Activated T-cell treated with anti-CD3 and anti-CD28 coated beads, Interleukin-2, amount 50 U/mL, for 48 hours (primary cell): ENCODE measurements around the gene CCDC30.
"Not testable (repeated sequence)": the region's sequence is repeated elsewhere in the genome, so short reads cannot be mapped to it uniquely, and the experiment has no call there.

Source experiments
- DNase-seq, 2 experiments: peaks; one replicate each; pipeline ENCODE4 v3.0.0-alpha.2; 2020

CCDC30 gene

DNA sequence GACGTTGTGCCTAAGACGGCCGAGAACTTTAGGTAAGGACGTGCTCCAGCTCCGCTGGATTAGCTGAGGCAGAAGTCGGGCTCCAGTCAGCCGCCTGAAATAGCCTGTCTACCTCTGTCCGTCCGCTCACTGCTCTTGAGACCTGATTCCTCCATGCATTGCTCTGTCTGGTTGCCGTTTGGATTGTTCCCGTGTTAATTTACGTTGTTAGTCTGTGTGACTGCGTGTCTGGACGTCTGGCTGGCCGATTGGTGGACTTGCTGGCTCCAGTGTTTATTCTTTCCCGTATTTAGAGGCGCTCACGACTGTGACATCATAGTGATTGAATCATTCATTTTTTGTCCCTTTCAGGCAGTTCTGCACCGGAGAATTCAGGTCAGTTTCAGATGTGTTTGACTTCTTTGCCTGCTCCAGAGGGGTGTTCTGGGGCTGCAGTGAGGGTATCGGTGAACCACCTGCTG, 195.8 kb downstream of the CCDC30 start:
- DNase-seq: no peak

DNA sequence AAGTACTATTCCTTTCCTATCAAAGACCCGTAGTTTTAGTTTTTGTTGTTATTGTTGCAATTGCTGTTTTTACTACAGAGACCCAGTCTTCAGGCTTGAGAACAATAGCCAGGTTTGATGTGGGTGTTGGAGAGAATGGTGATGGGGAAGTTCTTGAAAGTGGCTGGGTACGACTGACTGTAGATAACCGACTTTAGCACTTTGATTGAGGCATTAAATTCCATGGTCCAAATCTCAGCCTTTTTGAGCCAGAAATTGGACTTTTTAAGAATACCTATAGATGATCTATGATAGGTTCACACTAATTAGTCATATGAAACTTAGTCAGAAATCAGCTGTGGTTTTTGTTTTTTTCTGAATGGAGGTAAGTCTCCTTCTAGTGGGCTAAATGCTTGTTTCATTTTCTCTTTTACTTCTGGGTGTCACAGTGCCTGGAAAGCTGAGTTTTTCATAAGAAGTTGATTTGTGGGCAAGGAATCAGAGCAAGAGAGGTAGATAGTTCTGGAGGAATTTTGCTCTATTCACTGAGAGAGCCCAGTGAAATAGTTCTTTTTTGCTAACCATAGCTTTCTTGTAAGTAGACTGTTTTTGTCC, 197.9 kb downstream of the CCDC30 start:
- no peak for DNase-seq

DNA sequence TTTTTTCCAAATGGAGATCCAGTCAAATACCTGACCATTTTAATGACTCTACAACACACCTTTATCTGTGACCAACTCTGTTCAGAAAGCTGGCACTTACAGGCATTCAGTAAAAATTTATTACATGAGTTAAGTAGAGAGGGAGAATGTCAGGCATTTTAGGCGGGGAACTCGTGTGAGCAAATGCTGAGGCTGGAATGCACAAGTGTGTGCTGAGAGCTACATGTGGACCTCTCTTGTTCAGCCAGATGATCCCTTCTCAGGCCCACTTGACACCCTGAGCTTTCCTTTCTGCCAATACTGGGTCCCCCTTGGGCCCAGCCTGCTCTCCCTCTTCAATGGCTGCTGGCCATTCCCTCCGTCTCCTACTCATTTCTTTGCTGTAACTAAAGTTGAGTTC, 206.8 kb downstream of the CCDC30 start:
- DNase-seq: no peak

DNA sequence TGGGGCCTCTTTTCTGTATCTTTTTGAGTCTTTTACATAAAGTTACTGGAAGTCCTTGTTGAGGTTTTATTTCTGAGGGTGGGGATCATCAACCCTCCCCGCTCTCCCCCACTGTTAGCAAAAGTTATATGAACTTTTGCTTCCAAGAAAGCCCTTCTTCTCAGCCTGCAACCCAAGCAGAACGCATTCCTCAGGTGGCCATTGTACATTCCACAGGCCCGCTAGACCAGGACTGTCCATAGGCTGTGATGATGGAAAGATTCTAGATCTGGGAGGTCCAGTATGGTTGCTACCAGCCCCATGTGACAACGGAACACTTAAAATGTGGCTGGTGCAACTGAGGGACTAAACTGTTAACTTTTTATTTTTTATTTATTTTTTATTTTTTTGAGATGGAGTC, 207.3 kb downstream of the CCDC30 start:
- no peak for DNase-seq

DNA sequence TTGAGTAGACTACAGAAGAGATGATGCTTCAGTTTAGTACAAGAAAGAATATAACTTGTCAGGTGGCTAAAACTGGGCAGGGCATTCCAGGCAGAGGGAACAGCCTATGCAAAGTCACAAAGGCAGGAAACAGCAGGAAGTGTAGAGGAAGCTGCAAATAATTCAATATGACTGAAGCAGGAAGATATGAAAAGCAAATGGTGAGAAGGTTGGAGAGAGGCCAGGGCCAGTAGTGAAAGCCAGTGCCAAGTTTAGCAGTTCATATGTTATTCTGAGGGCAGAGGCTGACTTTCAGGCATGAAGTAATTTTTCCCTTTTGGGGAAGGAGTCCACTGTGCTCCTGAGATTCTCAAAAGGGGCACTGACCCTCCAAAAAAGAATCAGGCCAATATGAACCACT, 211.1 kb downstream of the CCDC30 start:
- DNase-seq: no peak

DNA sequence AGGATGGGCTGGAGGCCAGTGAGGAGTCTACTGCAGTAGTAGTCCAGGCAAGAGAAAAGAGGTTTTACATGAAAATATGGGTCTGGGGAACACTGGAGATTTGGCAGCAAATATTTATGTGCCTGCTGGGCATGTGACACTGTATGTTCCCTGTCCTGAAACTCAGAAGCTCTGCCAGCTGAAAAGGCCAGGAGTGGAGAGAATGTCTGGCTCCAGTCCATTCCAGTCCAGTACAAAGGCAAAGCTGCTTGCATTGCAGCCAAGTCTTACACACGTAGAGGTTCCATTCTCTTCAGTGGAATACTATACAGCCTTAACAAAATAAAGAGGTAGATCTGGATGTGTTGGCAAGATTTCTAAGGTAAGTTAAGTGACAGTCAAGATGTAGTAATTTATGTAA, 211.6 kb downstream of the CCDC30 start:
- DNase-seq: no peak

DNA sequence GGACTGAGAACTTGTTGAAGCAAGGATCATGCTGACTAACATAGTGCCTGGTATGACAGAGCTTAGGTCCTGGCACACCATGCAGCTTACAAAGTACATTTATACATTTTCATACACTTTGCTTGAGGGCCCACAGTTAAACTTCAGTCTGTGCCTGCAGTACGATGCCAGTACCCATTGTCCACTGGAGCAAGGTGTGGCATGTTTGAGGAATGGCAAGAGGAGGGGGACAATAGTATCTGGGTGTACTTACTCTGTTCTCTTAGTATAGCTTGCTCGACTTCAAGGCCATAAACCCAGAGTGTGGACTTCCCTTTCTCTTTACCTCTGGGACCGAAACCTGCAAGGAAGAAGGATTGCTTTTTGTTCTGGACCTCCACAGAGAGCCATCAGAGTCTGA, 212.4 kb downstream of the CCDC30 start:
- DNase-seq: no peak

DNA sequence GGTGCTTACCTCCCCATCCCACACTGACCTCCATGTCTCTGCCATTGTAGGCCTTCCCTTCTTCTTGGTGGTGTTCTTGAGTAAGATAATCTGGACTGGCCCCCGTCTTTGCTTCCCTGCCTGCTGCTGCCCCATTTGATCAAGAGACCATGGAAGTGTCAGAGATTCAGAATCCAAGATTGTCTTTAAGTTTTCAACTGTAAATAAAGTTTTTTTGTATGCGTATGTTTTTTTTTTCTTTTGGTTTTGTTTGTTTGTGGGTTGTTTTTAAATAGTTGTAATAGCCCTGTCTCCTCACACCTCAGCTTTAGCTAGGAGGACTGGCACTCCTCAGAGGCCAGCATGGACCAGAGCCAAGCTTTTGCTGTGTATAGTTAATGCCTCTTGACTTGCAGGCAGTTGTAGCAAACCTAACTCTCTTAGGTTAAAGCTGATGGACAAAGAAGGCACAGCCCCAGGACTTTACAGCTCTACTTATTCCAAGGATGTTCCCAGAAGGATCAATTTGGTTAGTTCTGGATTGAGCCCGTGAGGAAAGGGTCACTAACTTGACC, 213.5 kb downstream of the CCDC30 start:
- no peak for DNase-seq

DNA sequence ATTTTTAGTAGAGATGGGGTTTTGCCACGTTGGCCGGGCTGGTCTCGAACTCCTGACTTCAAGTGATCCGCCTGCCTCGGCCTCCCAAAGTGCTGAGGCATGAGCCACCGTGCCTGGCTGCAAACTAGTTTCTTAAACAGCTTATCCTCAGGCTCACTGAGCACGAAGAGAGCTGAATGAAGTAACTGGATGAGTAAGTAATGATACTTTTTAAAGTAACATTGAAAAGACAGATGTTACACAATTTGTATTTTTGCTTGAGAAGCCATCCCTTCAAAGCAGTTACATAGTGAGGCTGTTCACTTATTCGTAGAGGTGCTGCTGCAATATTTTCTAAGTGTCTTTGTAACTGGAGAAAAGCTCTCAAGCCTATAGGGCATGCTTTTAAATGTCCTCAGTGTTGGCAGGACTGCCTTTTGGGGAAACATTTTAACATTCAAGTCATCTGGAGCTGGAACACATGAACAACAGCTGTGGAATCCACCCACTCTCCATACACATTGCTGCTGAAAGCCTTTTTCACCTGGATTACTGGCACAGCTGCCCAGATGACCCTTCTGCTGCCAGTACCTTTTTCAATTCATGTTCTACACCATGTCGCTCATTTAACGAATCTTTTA, 216.4 kb downstream of the CCDC30 start:
- no peak for DNase-seq

DNA sequence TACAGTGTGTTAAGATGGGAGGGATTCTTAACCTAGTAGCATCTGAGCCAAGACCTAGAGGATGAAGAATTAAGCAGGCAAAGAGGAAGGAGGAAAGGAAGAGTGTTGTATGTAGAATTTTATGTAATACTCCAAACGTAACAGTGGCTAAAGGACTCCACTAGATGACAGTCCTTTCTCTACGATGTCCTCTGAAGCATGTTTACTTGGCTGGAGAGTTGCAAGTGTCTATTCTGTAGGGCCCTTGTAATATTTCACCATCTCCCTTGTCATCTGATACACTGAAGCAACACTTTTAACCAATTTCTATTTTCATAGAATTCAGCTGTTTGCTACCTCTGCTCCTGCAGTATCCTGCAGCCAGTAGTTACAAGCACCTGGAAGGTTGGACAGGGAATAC, 217.0 kb downstream of the CCDC30 start:
- DNase-seq: no peak

DNA sequence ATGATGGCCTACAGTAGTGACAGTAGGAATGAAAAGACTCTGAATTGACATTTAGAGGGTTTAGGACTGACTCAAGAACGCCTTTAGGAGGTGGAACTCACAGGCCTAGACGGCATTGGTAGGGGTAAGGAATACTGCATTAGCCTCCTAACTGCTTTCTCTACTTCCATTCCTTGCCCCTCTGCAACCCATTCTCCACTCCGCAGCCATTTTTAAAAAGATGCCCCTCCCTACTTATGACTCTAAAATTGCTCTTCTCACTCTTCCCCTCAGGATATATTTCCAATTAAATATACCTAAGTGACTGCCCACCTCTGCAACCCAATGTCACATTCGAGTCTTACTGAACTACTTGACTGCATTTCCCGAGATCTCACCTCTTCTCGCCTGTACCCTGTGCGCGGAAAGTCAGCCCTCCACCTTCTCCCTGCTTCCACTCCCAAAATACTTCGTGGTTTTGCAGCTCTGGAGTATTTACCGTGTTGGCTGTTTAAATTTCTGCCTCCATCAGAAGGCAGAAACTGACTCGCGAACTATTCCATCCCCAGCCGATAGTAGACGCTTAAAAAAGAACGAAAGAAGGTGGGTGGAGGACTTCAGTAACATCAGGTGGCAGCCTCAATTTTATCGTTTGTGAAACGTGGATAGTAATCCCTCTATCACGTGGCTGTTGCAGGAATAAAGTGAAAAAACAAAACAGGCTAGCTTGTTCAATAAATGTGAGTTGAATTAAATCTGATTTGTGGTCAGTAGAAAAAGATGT, 218.0 kb downstream of the CCDC30 start:
- peak in 1 of 2 experiments; percentile 37 for DNase-seq

DNA sequence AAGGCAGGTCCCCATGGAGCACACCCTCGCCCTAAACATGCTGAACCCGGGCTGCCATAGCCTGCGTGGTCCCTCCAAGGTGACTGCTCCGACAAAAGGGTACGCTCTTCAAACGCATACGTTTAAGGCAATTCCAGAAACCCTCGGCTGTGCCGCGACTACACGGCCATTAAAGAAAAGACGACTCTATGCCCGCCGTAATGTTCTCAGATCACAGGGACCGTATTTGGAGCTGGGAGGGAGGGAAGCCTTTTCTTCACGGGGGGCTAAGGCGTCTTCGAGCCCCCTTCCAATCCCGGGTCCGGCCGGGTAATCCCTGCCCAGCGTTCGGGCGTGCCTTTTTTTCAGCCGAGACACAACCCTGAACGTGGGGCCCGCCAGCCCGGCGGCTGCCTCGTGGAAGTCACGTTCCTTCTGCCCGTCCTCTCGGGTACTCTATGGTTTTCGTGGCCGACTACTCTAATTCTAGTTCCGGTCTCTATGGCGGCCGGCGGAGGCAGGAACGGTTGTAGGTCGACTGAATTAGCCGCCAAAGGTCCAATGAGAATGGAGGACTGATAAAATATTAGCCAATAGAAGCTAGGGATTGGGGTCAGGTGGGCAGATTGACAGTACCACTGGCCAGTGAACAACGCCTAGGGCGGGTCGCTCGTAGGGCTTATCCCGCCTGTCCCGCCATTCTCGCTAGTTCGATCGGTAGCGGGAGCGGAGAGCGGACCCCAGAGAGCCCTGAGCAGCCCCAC, 218.8 kb downstream of the CCDC30 start, which contains the start of gene YBX1:
TSS of gene YBX1 (plus strand) at position 678 of the 743 bp plus-strand sequence. CDS start 148 bp downstream, outside the sequence.
- DNase-seq: peak; percentile 97 to 98

DNA sequence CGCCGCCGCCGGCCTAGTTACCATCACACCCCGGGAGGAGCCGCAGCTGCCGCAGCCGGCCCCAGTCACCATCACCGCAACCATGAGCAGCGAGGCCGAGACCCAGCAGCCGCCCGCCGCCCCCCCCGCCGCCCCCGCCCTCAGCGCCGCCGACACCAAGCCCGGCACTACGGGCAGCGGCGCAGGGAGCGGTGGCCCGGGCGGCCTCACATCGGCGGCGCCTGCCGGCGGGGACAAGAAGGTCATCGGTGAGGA, 219.3 kb downstream of the CCDC30 start:
- DNase-seq: not testable (repeated sequence)

DNA sequence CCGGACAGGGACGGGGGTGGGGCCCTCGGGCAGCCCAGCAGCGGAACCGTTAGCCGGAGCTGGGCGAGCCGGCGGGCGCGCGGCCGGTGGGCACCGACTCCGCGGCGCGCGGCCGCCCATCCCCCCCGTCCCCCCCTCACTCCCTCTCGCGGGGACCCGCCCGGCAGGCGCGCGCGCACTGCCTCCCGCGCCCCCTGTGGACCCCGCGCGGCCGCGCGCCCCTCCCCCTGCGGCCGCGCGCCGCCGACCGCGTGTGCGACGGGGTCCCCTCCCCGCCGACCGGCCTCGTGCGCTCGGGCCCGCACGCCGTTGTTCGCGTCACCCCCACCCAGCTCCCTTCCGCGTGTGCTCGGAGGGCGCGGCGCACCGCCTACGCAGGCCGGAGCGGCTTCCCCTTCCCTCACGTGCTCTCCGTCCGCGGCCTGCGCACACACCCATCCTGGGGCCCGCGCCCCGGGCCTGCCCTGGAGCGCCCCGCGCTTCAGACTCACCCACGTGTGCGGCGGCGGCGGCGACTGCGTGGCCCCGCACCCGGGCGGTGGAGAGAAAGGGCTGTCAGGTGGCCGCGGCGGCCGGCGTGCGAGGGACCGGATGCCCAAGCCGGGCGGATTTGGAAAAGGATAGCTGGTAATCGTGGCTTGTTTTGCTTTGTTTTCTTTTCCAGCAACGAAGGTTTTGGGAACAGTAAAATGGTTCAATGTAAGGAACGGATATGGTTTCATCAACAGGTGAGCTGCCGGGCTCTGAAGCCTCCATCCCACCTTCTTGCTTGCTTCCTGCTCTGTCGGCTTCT, 219.8 kb downstream of the CCDC30 start:
- peak; percentile 69 to 74 for DNase-seq

DNA sequence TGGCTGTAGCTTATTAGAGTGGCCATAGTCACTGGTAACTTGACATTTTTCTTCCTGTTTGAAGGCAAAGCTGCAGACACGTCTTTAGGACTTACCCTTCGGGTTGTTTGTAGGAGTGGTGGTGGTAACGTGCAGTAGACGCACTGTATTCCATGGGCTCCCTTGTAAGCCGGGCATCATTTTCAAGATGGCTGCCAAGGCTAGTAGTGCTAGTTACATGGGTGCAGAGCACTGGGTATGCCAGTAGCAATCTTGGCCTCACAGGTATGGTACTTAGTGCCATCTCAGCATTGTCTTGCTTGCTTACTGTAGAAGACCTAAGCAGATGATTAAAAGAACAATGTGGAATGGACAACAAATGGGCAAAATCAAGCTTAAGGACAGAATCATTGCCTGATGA, 221.1 kb downstream of the CCDC30 start:
- DNase-seq: no peak

DNA sequence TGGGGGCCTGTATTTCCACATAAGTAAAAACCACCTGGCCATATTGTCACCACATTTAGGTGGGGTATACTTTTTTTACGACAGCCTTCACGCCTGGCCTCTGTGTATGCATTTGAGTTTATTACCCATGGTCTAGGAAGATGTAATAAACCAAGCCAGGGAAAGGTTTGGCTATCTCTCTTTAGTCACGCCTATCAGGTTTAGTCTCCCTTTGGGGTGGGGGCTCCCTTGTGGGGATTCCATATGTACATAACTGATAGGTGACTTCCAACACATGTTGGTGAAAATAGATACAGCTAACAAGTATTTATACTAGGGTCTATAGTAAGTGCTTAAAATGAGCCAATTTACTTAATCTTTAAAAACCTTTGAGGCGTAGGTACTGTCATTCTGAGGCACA, 223.3 kb downstream of the CCDC30 start:
- no peak for DNase-seq

DNA sequence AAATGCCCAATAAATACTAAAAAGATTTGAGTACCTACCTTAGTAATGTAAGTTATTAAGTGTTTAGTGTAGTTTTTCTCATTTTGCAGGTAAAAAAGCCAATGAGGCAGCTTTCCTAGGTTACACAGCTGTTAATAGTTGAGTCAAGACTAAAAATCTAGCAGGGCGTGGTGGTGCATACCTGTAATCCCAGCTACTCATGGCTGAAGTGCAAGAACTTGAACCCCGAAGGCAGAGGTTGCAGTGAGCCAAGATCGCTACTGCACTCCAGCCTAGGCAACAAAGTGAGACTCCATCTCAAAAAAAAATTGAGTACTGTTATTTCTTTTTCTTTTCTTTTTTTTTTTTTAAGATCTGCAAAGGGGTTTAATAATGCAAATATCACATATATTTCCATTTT, 226.8 kb downstream of the CCDC30 start:
- no peak for DNase-seq

DNA sequence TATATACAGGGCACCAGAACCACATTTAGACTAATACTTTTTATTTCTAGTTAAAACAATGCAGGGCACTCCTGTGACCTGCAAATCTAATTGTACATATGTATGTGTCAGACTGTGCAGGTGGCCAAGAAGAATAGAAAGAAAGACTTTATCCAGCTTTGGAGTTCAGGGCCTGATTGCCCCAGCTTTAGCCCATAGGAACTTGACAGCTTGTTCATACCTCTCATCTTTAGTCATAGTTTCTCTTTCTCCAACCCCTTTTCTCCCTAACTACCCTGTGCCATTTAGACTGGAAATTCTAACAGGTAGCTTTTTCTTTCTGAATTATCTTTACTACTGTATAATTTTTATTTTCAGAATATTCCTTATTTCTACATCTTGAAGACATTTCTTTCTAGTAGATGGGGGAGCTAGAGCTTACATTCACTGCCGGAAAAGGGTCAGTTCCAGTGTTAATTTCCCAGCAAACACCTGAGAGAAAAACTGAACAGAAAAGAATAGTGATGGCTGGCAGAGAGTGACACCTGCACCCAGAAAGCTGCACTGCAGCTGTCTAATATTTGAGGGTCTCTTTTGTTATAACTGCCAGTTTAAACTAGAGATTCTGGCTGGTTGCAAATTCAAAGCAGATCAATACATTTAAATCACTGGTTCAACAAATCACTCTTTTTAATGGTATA, 227.5 kb downstream of the CCDC30 start:
- no peak for DNase-seq

DNA sequence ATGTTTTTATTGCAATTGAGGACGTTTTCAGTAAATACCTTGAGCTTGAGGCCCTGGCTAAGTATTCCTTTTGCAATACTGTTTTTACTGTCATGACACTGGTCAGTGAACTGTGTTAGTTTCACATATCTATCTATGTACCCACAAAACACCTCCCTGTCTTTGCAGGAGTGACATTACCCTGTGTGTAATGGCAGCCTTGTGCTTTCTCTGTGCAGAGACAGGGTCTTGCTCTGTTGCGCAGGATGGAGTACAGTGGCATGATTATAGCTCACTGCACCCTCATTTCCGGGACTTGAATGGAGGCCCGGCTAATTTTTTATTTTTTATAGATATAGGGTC, 228.0 kb downstream of the CCDC30 start:
- no peak for DNase-seq

DNA sequence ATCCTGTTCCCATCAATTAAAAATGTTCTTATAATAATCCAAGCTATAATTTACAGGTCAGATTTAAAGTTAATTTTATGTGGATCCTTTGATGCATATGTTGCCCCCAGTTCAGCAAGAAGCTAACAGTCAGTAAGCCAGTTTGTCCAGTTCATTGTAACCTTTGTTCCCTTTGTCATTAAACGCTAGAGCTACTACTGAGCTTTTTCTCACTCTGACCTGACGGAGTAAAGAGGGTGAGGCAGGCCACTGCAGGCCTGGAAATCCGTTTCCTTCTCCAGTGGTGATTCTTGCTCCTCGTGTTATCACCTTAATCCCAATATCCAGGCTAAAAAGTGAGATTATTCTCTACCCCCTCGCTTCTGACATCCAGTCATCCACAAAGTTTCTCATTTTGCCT, 229.4 kb downstream of the CCDC30 start:
- DNase-seq: no peak

DNA sequence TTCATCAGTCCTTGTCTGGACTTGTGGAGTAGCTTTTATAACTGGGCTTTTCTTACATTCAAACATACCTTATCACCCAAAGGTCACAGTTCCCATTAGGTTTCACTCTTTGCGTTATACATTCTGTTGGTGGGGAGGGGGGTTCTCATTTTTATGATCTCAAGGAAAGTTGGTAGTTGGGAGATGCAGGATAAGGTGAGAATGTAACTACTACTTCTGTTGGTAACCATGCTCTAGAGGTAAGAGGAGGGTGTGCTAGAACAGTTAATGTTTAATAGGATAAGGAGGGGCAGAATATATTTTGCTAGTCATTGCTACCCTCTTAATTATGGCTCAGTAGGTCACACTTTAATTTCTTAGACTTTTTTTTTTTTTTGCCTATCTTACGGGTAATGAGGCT, 229.8 kb downstream of the CCDC30 start:
- DNase-seq: no peak
